C4-2B (cell line): Measurements from ENCODE around the gene HIPK4.

ENCODE experiments used
- ZFX ChIP-seq: fragments of 450-650 bp; IDR thresholded peaks from 2 replicates; pipeline ENCODE4 v1.6.1; 2017
- TF ChIP-seq, protein P1 (sequence below): fragments of 450-650 bp; conservative IDR thresholded peaks from 2 replicates; pipeline ENCODE4 v1.5.1; 2017; ENCODE audit warnings: mild to moderate bottlenecking

DNA sequence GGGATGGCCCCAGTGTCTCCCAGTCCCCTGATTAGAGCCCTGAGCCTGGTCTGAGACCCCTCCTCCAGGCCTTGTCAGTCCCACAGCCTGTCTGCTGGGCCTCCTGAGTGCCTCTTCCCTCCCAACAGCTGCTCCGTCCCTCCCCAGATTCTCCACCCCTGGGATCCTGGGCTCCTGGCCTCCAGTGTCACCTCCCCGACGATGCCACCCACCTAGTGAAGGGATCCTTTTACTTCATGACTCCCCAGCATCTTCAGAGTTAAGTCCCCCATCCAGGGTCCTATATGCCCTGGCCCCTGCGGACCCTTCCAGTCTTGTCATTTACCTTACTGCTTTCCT lies 27.6 kb upstream of the HIPK4 start:
- TF ChIP-seq, protein P1, sequence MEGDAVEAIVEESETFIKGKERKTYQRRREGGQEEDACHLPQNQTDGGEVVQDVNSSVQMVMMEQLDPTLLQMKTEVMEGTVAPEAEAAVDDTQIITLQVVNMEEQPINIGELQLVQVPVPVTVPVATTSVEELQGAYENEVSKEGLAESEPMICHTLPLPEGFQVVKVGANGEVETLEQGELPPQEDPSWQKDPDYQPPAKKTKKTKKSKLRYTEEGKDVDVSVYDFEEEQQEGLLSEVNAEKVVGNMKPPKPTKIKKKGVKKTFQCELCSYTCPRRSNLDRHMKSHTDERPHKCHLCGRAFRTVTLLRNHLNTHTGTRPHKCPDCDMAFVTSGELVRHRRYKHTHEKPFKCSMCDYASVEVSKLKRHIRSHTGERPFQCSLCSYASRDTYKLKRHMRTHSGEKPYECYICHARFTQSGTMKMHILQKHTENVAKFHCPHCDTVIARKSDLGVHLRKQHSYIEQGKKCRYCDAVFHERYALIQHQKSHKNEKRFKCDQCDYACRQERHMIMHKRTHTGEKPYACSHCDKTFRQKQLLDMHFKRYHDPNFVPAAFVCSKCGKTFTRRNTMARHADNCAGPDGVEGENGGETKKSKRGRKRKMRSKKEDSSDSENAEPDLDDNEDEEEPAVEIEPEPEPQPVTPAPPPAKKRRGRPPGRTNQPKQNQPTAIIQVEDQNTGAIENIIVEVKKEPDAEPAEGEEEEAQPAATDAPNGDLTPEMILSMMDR, result no peak
- no peak for TF ChIP-seq ZFX
